IMR-90 (cell line): ENCODE measurements around the gene TBC1D28. TPM values are rescaled to one million over a fixed set of nuclear protein-coding genes. Genes with fewer than 3 reads are reported as not detected.
"Not testable (repeated sequence)": the region's sequence is repeated elsewhere in the genome, so short reads cannot be mapped to it uniquely, and the experiment has no call there.

ENCODE experiments used
- ATAC-seq: fragments of 200-7000 bp; cut with Tn5 transposase; 2 replicates; pipeline ENCODE4 v1.9.1; 2020; ENCODE audit warnings: low read depth, mild to moderate bottlenecking, moderate library complexity
- BruUV-seq: library from RNA; stranded (reverse); fragments of 400-500 nt; replicated peaks from 2 replicates; lab custom pipeline; 2021; lab: Mats Ljungman, UMichigan
- CTCF ChIA-PET: fragments of 300-600 bp; formaldehyde crosslinking; extraction: SDS; loops from one replicate; lab custom pipeline; 2021; ENCODE audit warnings: antibody characterized with exemption; lab: Yijun Ruan, JAX
- POLR2A ChIA-PET: fragments of 300-600 bp; sonication (Branson Sonifier 250); formaldehyde crosslinking; loops from one replicate; lab custom pipeline; 2022; ENCODE audit warnings: antibody characterized with exemption; ENCODE audit not compliant: unreplicated experiment; lab: Charles Lee
- DNase-seq: peaks from one replicate; pipeline ENCODE4 v3.0.0; 2013
- H2AFZ ChIP-seq: replicated peaks from 2 replicates; pipeline ENCODE3; 2013; ENCODE audit warnings: low read length, mild to moderate bottlenecking; ENCODE audit not compliant: poor library complexity
- H2AK5ac ChIP-seq: 2 replicates; pipeline ENCODE4 v1.6.1; 2013; ENCODE audit warnings: low read depth, low read length, inconsistent platforms
- H2AK9ac ChIP-seq: replicated peaks from 2 replicates; pipeline ENCODE3; 2013; ENCODE audit warnings: mild to moderate bottlenecking, low read depth, low read length, moderate library complexity; ENCODE audit not compliant: poor library complexity
- H2BK120ac ChIP-seq: 2 replicates; pipeline ENCODE4 v1.6.1; 2013; ENCODE audit warnings: low read depth, low read length, inconsistent platforms
- H2BK15ac ChIP-seq: 3 replicates; pipeline ENCODE4 v1.6.1; 2013; ENCODE audit warnings: low read depth, low read length, inconsistent platforms
- H2BK20ac ChIP-seq: 2 replicates; pipeline ENCODE4 v1.6.1; 2013; ENCODE audit warnings: low read depth, mild to moderate bottlenecking, inconsistent platforms, low read length, moderate library complexity
- H2BK5ac ChIP-seq: 2 replicates; pipeline ENCODE4 v1.6.1; 2013; ENCODE audit warnings: mild to moderate bottlenecking, low read depth, low read length, inconsistent platforms; ENCODE audit not compliant: poor library complexity, severe bottlenecking
- H3K14ac ChIP-seq: replicated peaks from 2 replicates; pipeline ENCODE4 v1.6.1; 2013; ENCODE audit warnings: low read depth, low read length, inconsistent platforms
- H3K18ac ChIP-seq: 2 replicates; pipeline ENCODE4 v1.6.1; 2013; ENCODE audit warnings: low read depth, low read length, control low read depth
- H3K23ac ChIP-seq: 2 replicates; pipeline ENCODE4 v1.6.1; 2013; ENCODE audit warnings: low read depth, low read length, inconsistent platforms
- H3K27ac ChIP-seq: 2 replicates; pipeline ENCODE4 v1.5.1; 2013; ENCODE audit warnings: mild to moderate bottlenecking, control low read depth, low read length; ENCODE audit not compliant: insufficient read depth
- H3K27me3 ChIP-seq: 2 replicates; pipeline ENCODE4 v1.6.1; 2013; ENCODE audit warnings: low read length; ENCODE audit not compliant: control insufficient read depth, insufficient read depth
- H3K36me3 ChIP-seq: 2 replicates; pipeline ENCODE4 v1.6.1; 2013; ENCODE audit warnings: low read length, mixed read lengths; ENCODE audit not compliant: control insufficient read depth, insufficient read depth
- H3K4ac ChIP-seq: 2 replicates; pipeline ENCODE4 v1.6.1; 2013; ENCODE audit warnings: low read depth, low read length, inconsistent platforms
- H3K4me1 ChIP-seq: 2 replicates; pipeline ENCODE4 v1.6.1; 2013; ENCODE audit warnings: low read length, mixed read lengths; ENCODE audit not compliant: control insufficient read depth, insufficient read depth
- H3K4me2 ChIP-seq: 2 replicates; pipeline ENCODE4 v1.6.1; 2013; ENCODE audit warnings: low read depth, mild to moderate bottlenecking, control low read depth, low read length, moderate library complexity
- H3K4me3 ChIP-seq: 2 replicates; pipeline ENCODE4 v1.5.1; 2013; ENCODE audit warnings: low read depth, mild to moderate bottlenecking, control low read depth, low read length, moderate library complexity; ENCODE audit not compliant: insufficient read depth
- H3K56ac ChIP-seq: 2 replicates; pipeline ENCODE4 v1.6.1; 2013; ENCODE audit warnings: low read length, inconsistent platforms; ENCODE audit not compliant: insufficient read depth; ENCODE audit errors: extremely low read depth
- H3K79me1 ChIP-seq, 2 experiments: 2 replicates each; pipeline ENCODE4 v1.6.1; 2013; ENCODE audit warnings: low read length in 2 of 2, inconsistent platforms in 1 of 2, low read depth in 1 of 2
- H3K9ac ChIP-seq: 2 replicates; pipeline ENCODE4 v1.6.1; 2013; ENCODE audit warnings: low read depth, low read length, control low read depth
- H3K9me1 ChIP-seq: 2 replicates; pipeline ENCODE4 v1.6.1; 2013; ENCODE audit warnings: low read length, inconsistent platforms; ENCODE audit not compliant: insufficient read depth
- H3K9me3 ChIP-seq: 2 replicates; pipeline ENCODE4 v1.6.1; 2013; ENCODE audit warnings: low read length; ENCODE audit not compliant: control insufficient read depth, insufficient read depth
- H4K20me1 ChIP-seq: 2 replicates; pipeline ENCODE4 v1.6.1; 2013; ENCODE audit warnings: low read length, inconsistent platforms; ENCODE audit not compliant: insufficient read depth
- H4K5ac ChIP-seq: 2 replicates; pipeline ENCODE4 v1.6.1; 2013; ENCODE audit warnings: mild to moderate bottlenecking, low read depth, low read length, control low read depth
- H4K8ac ChIP-seq, 2 experiments: 2 replicates each; pipeline ENCODE4 v1.6.1; 2013; ENCODE audit warnings: low read depth in 2 of 2, low read length in 2 of 2, control low read depth in 1 of 2, inconsistent platforms in 1 of 2
- H4K91ac ChIP-seq: 2 replicates; pipeline ENCODE4 v1.6.1; 2013; ENCODE audit warnings: low read depth, low read length, inconsistent platforms; ENCODE audit not compliant: insufficient read depth
- WGBS, 2 experiments: methylation state at CpG; one replicate each; pipeline versions ENCODE4 v1.1.5 to v1.1.7; 2013; ENCODE audit warnings: missing lambda C conversion rate in 2 of 2; ENCODE audit not compliant: insufficient read length in 1 of 2; ENCODE audit errors: extremely low coverage in 2 of 2; 5-methylcytosine and 5-hydroxymethylcytosine counted together
- dilution Hi-C: fragments of 300-500 bp; cut with HindIII; formaldehyde crosslinking; loops from one replicate; pipeline ENCODE4 v1.14.3; 2018; ENCODE audit warnings: low sequenced_read_pairs; ENCODE audit not compliant: unreplicated experiment
- in situ Hi-C: fragments of 300-500 bp; cut with MboI; formaldehyde crosslinking; loops from 3 replicates; pipeline ENCODE4 v1.14.3; 2019; ENCODE audit warnings: low sequenced_read_pairs, inconsistent platforms, mixed read lengths
- intact Hi-C: fragments of 100-400 bp; cut with micrococcal nuclease; formaldehyde crosslinking; loops from 2 replicates; pipeline ENCODE4 v1.10.0; 2022
- microRNA-seq, 2 experiments: library from miRNA; stranded (forward) in 1 of 2; unstranded in 1 of 2; fragments of 10-50 nt in 1 of 2; fragments of <30 nt in 1 of 2; gene quantifications in 1 of 2; microRNA quantifications in 1 of 2; one replicate each; pipeline versions ENCODE3 to v1.1.0; 2013 to 2020; ENCODE audit not compliant: insufficient read depth in 1 of 2, insufficient read length in 1 of 2, unreplicated experiment in 1 of 2
- polyA plus RNA-seq, 3 experiments: library from polyadenylated mRNA; depleted of rRNA; stranded (reverse); fragments of >200 nt; gene quantifications; 2 replicates each; pipeline ENCODE4 v1.2.3, GENCODE V29; 2012; ENCODE audit warnings: low replicate concordance in 1 of 3
- small RNA-seq, 5 experiments: library from RNA; depleted of rRNA; stranded (forward); fragments of <200 nt; gene quantifications; one replicate each; pipeline ENCODE3, GENCODE V24; 2012
- total RNA-seq: library from RNA; depleted of rRNA; stranded (reverse); fragments of >200 nt; gene quantifications from 2 replicates; pipeline ENCODE4 v1.2.3, GENCODE V29; 2012; rRNA removed

Gene TBC1D28
- total and polyA plus RNA-seq, 2 of the 4 experiments (the other 2 are of a cell fraction) = not detected

GRCh38 chr17:18593138-18593537 lies 51.1 kb downstream of the TBC1D28 start:
- dilution Hi-C loops, ATAC-seq: not testable (repeated sequence)
- no CpG with 5 or more reads among the region's 2 CpGs for WGBS, 2 experiments

More at GRCh38 chr17:18593138-18593537, 51.1 kb downstream of the TBC1D28 start:
- H3K14ac ChIP-seq, H2BK120ac ChIP-seq, H2BK5ac ChIP-seq, BruUV-seq, H3K23ac ChIP-seq, H3K79me1 ChIP-seq, H3K36me3 ChIP-seq, in situ Hi-C loops, H3K27ac ChIP-seq, H3K9me3 ChIP-seq, H2AK5ac ChIP-seq, intact Hi-C loops, H3K18ac ChIP-seq, H2BK15ac ChIP-seq, H2AK9ac ChIP-seq, H4K8ac ChIP-seq, CTCF ChIA-PET, DNase-seq, H4K20me1 ChIP-seq, H3K56ac ChIP-seq, H2BK20ac ChIP-seq, H4K5ac ChIP-seq, H3K9ac ChIP-seq, POLR2A ChIA-PET, H3K9me1 ChIP-seq, H2AFZ ChIP-seq, H3K27me3 ChIP-seq, H3K4ac ChIP-seq, H4K91ac ChIP-seq, H3K4me3 ChIP-seq, H3K4me2 ChIP-seq, H3K4me1 ChIP-seq: not testable (repeated sequence)

Small RNA genes lying within 50 kb of the gene (microRNA-seq; reads per million reads assigned to microRNA genes)
- not detected for gene AC026271.2 (ENCODE audit: insufficient read depth, insufficient read length)

Small RNA genes lying within 50 kb of the gene (small RNA-seq; reads per million reads assigned to genes)
- 0 reads per million in 5 experiments for gene AC026271.2

Other genes starting within 250 kb of the TBC1D28 start
- not detected in 2 replicates for gene LGALS9C, start 167.6 kb downstream of the TBC1D28 start, total RNA-seq
- not detected in 2 replicates for gene LGALS9C, start 167.6 kb downstream of the TBC1D28 start, polyA plus RNA-seq (2012; rRNA removed)
- gene FOXO3B, start 37.9 kb upstream of the TBC1D28 start, total RNA-seq = 4.7 and 5.6 TPM in 2 replicates
- gene FOXO3B, start 37.9 kb upstream of the TBC1D28 start, polyA plus RNA-seq (2012; rRNA removed) = 5.4 and 6.3 TPM in 2 replicates
- not detected in 2 replicates for gene FBXW10, start 99.7 kb upstream of the TBC1D28 start, total RNA-seq
- not detected in 2 replicates for gene FBXW10, start 99.7 kb upstream of the TBC1D28 start, polyA plus RNA-seq (2012; rRNA removed)
- 35.7 and 99.2 TPM in 2 replicates for gene TVP23B, start 136.8 kb upstream of the TBC1D28 start, total RNA-seq
- gene TVP23B, start 136.8 kb upstream of the TBC1D28 start, polyA plus RNA-seq (2012; rRNA removed) = 21.3 and 30.9 TPM in 2 replicates
- gene PRPSAP2, start 213.7 kb upstream of the TBC1D28 start, total RNA-seq = 28.1 and 35.3 TPM in 2 replicates
- 19.1 and 22.9 TPM in 2 replicates for gene PRPSAP2, start 213.7 kb upstream of the TBC1D28 start, polyA plus RNA-seq (2012; rRNA removed)